Stomach smooth muscle (tissue), 2 donors: ENCODE data around the gene GBE1.

Source experiments
- H3K27ac ChIP-seq: one replicate; pipeline ENCODE4 v1.7.0; 2013; ENCODE audit warnings: mild to moderate bottlenecking, low read length, inconsistent platforms
- H3K27me3 ChIP-seq, 2 donors: one replicate each; pipeline ENCODE4 v1.7.0; 2013; ENCODE audit warnings: low read length in 2 of 2; ENCODE audit not compliant: insufficient read depth in 2 of 2, control insufficient read depth in 1 of 2
- H3K36me3 ChIP-seq, 2 donors: one replicate each; pipeline ENCODE4 v1.7.0; 2013; ENCODE audit warnings: low read length in 2 of 2; ENCODE audit not compliant: control insufficient read depth in 2 of 2, insufficient read depth in 2 of 2
- H3K4me1 ChIP-seq: one replicate; pipeline ENCODE4 v1.7.0; 2013; ENCODE audit warnings: low read length; ENCODE audit not compliant: control insufficient read depth, insufficient read depth
- H3K4me3 ChIP-seq, 2 donors: one replicate each; pipeline ENCODE4 v1.7.0; 2013; ENCODE audit warnings: low read length in 2 of 2
- H3K9ac ChIP-seq, 2 donors: one replicate each; pipeline ENCODE4 v1.7.0; 2013; ENCODE audit warnings: low read length in 2 of 2, mild to moderate bottlenecking in 1 of 2
- H3K9me3 ChIP-seq, 2 donors: one replicate each; pipeline ENCODE4 v1.7.0; 2013; ENCODE audit warnings: low read length in 2 of 2; ENCODE audit not compliant: control insufficient read depth in 2 of 2
- donor health status: healthy.
- donor health status: Pancreatic carcinoma.

GBE1 gene

GRCh38 chr3:81579744-81580143 is 181.7 kb downstream of the GBE1 start:
- no peaks in the 10 kb centered on the region for H3K9me3 ChIP-seq
- no peak overlapping the region for H3K9ac ChIP-seq
- no peak overlapping the region for H3K27ac ChIP-seq
- no peak overlapping the region for H3K4me3 ChIP-seq
- peaks cover 0 to 3% of the 10 kb centered on the region in 2 donors for H3K36me3 ChIP-seq
- H3K4me1 ChIP-seq: no peaks in the 10 kb centered on the region
- no peaks in the 10 kb centered on the region for H3K27me3 ChIP-seq

- Histone ChIP-seq H3K9me3 (no peaks in the 10 kb centered on the region), H3K4me1 (no peaks in the 10 kb centered on the region), H3K27ac (no peak overlapping the region), H3K9ac (no peak overlapping the region), H3K36me3 (peaks cover 0 to 3% of the 10 kb centered on the region in 2 donors), H3K4me3 (no peak overlapping the region), H3K27me3 (no peaks in the 10 kb centered on the region)
Measured at GRCh38 chr3:81572201-81572756, 189.2 kb downstream of the GBE1 start.

GRCh38 chr3:81568378-81568777 is 193.1 kb downstream of the GBE1 start:
- H3K4me3 ChIP-seq: no peak overlapping the region
- H3K4me1 ChIP-seq: no peaks in the 10 kb centered on the region
- no peak overlapping the region for H3K27ac ChIP-seq
- no peak overlapping the region for H3K9ac ChIP-seq
- no peaks in the 10 kb centered on the region for H3K9me3 ChIP-seq
- no peaks in the 10 kb centered on the region for H3K27me3 ChIP-seq
- peaks cover 0 to 7% of the 10 kb centered on the region in 2 donors for H3K36me3 ChIP-seq

- H3K36me3 ChIP-seq: peaks cover 0 to 7% of the 10 kb centered on the region in 2 donors
- no peaks in the 10 kb centered on the region for H3K4me1 ChIP-seq
- H3K4me3 ChIP-seq: no peak overlapping the region
- H3K9ac ChIP-seq: no peak overlapping the region
- no peak overlapping the region for H3K27ac ChIP-seq
- H3K27me3 ChIP-seq: no peaks in the 10 kb centered on the region
- no peaks in the 10 kb centered on the region for H3K9me3 ChIP-seq
Measured at GRCh38 chr3:81565041-81565440, 196.4 kb downstream of the GBE1 start.

GRCh38 chr3:81558106-81558505 is 203.3 kb downstream of the GBE1 start:
- Histone ChIP-seq H3K36me3 (no peaks in the 10 kb centered on the region), H3K27ac (no peak overlapping the region), H3K9ac (no peak overlapping the region), H3K9me3 (no peaks in the 10 kb centered on the region), H3K4me1 (no peaks in the 10 kb centered on the region), H3K4me3 (no peak overlapping the region), H3K27me3 (no peaks in the 10 kb centered on the region)

- Histone ChIP-seq H3K9me3 (no peaks in the 10 kb centered on the region), H3K4me1 (no peaks in the 10 kb centered on the region), H3K9ac (no peak overlapping the region), H3K36me3 (no peaks in the 10 kb centered on the region), H3K27me3 (no peaks in the 10 kb centered on the region), H3K4me3 (no peak overlapping the region), H3K27ac (no peak overlapping the region)
Measured at GRCh38 chr3:81554801-81555200, 206.6 kb downstream of the GBE1 start.

- H3K36me3 ChIP-seq: no peaks in the 10 kb centered on the region
- H3K27ac ChIP-seq: no peak overlapping the region
- no peaks in the 10 kb centered on the region for H3K4me1 ChIP-seq
- no peak overlapping the region for H3K4me3 ChIP-seq
- no peaks in the 10 kb centered on the region for H3K9me3 ChIP-seq
- no peak overlapping the region for H3K9ac ChIP-seq
- H3K27me3 ChIP-seq: no peaks in the 10 kb centered on the region
Measured at GRCh38 chr3:81554388-81554787, 207.1 kb downstream of the GBE1 start.

GRCh38 chr3:81550415-81550814 is 211.0 kb downstream of the GBE1 start:
- H3K4me1 ChIP-seq: no peaks in the 10 kb centered on the region
- no peak overlapping the region for H3K9ac ChIP-seq
- no peaks in the 10 kb centered on the region for H3K9me3 ChIP-seq
- no peaks in the 10 kb centered on the region for H3K27me3 ChIP-seq
- no peak overlapping the region for H3K4me3 ChIP-seq
- no peaks in the 10 kb centered on the region for H3K36me3 ChIP-seq
- no peak overlapping the region for H3K27ac ChIP-seq

GRCh38 chr3:81549831-81550230 is 211.6 kb downstream of the GBE1 start:
- Histone ChIP-seq H3K27me3 (no peaks in the 10 kb centered on the region), H3K4me1 (no peaks in the 10 kb centered on the region), H3K9me3 (no peaks in the 10 kb centered on the region), H3K27ac (no peak overlapping the region), H3K36me3 (no peaks in the 10 kb centered on the region), H3K9ac (no peak overlapping the region), H3K4me3 (no peak overlapping the region)

- Histone ChIP-seq H3K4me1 (no peaks in the 10 kb centered on the region), H3K4me3 (no peak overlapping the region), H3K9ac (no peak overlapping the region), H3K27ac (no peak overlapping the region), H3K27me3 (no peaks in the 10 kb centered on the region), H3K36me3 (no peaks in the 10 kb centered on the region), H3K9me3 (no peaks in the 10 kb centered on the region)
Measured at GRCh38 chr3:81549388-81549787, 212.1 kb downstream of the GBE1 start.

GRCh38 chr3:81545572-81545971 is 215.9 kb downstream of the GBE1 start:
- Histone ChIP-seq H3K4me1 (no peaks in the 10 kb centered on the region), H3K4me3 (no peak overlapping the region), H3K27me3 (no peaks in the 10 kb centered on the region), H3K9ac (no peak overlapping the region), H3K9me3 (no peaks in the 10 kb centered on the region), H3K27ac (no peak overlapping the region), H3K36me3 (no peaks in the 10 kb centered on the region)
